Endometrial microvascular endothelial cells (primary cell): ENCODE results near the gene G6PC3. TPM values are rescaled to one million over a fixed set of nuclear protein-coding genes. Genes with fewer than 3 reads are reported as not detected.
"Not testable (repeated sequence)": the region's sequence is repeated elsewhere in the genome, so short reads cannot be mapped to it uniquely, and the experiment has no call there.

Experiments used
- in situ Hi-C: cut with HindIII; loops from 2 replicates; pipeline ENCODE4 v1.10.0; 2017; ENCODE audit warnings: low sequenced_read_pairs, low pct_unique_long_range_greater_than_20kb; ENCODE audit errors: inconsistent ontology term
- total RNA-seq: library from RNA; depleted of rRNA; stranded (reverse); fragments of >200 nt; gene quantifications from one replicate; pipeline ENCODE4 v1.2.3, GENCODE V29; 2015; ENCODE audit errors: inconsistent ontology term

G6PC3 gene
- total RNA-seq, 1 donor from 2014 or later, result 65.1 TPM

DNA sequence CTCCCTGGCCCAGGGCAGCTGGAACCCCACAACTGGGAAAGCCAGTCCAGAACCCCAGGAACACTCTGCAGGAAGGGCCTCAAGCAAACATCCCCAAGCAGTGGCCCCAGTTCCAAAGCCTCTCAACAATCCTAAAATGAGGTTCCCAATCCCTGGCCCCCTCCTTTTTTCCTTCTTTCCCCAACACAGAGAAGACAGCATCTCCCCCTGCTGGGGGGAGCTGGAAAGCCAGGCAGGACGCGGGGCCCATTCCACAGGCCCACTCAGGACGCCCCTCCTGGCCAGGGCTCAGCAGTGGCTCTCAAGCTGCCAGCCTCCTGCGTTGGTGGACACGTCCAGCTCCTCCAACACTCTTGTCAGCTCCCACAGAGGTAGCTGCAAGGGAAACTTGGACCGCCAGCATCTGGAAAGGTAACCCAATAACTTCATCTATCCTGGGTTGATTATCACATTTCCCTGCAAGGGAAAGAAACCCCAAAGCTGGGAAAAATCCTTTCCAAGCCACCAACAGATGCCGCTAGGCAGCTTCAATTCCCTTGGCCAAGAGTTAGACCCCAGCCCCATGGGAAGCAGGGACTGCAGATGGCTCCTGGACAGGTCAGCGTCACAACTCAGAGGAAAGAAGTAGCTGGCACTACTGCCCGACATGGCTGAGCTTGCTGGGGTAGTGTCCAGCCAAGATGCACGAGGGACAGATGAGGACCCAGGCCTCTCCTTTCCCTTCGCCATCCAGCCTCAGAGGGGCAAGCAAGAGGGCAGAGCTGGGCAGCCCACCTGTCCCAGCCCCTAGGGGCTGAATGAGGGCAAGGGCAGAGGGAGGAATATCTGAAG, 45.3 kb downstream of the G6PC3 start:
- in situ Hi-C loops, result no loop called here

DNA sequence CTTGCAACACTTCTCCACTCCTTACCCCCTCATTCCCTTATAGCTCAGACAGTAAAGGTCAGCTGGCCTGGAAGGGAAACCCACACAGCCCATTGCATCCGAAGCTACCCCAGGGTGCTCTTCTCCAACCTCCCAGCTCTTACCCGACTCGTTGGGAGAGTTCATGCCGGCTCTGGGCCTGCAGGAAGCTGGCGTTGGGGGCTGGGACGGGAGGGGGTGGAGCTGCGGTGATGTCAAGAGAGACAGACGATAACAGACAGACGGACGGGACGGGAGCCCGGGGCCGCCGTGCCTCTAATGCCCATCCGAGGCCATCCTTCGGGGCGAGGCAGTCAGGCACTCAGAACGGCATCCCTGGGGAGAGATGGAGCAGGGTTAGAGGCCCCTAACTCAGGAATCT, 46.8 kb downstream of the G6PC3 start:
- in situ Hi-C loops, result no loop called here

DNA sequence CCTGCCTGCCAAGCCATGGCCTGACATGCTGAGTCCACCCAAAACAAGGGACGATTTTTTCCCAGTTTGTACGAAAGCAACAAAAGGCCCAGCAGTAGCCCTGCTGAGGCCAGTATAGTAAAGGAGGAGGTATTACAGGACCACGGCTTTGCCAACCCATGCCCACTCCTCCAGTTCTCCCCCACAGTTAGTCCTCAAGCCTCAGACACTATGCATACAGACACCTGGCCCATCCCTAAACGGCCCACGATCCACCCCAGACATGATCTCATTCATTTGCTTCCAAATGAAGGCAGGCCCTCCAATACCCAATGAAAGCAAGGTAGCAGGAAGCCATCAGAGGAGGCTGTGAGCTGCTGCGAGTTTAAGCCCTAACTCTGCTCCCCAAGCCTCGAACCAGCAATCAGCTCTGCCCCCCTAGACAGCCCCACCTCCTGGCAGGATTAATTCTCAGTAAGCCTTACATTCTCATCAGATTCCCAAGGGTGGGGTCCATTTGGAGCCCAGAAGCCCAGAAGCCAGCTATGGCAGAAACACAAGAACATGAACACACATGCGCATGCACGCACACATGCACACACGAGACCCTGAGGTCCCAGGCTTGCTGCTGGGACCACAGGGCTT, 48.0 kb downstream of the G6PC3 start:
- in situ Hi-C loops, result no loop called here

DNA sequence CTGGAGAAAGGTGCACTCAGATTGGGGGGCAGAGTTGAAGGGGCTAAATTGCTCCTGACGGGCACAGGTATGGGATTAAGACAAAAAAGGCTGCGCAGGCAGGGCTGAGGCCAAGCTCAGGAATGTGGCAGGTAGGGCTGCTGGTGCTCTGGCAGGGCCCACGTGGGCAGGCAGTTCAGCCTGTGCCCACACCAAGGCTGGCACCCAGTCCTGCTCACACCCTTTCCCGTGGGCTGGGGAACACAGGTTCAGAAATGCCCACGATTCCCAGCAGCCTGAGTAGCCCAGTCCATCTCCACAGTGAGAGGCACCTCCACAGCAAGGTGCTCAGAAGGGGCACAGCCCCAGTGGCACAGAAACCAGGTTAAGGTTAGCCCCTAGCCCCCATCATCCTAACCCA, 48.5 kb downstream of the G6PC3 start:
- in situ Hi-C loops, result no loop called here

DNA sequence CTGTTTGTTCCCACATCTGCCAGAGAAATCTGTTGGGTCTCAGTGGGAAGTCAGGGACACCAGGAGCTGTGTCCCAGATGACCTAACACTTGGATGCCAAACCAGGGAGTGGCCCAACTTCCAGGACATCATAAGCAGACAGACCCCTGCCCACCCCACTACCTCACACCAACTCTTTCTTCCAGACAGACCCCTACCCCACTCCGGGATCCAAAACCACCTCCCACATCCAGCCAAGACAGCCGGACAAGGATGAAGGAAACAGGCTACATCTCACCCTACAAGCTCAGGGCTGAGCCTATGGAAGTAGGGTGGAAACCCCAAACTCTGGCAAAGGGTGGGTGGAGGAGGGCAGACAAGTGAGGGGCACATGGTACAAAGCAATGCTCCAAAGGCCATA, 49.3 kb downstream of the G6PC3 start:
- in situ Hi-C loops, result no loop called here

DNA sequence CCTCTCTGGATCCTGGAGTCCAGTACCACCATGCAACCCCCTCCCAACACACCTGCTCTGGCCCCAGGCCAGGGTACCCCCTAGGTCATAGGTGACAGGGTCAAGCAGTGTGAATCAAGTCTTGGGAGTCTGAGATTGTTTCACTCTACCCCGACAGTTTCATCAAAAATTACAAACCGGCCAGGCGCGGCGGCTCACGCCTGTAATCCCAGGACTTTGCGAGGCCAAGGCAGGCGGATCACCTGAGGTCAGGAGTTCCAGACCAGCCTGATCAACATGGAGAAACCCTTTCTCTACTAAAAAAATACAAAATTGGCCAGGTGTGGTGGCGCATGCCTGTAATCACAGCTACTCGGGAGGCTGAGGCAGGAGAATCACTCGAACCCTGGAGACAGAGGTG, 49.7 kb downstream of the G6PC3 start:
- in situ Hi-C loops, result not testable (repeated sequence)

DNA sequence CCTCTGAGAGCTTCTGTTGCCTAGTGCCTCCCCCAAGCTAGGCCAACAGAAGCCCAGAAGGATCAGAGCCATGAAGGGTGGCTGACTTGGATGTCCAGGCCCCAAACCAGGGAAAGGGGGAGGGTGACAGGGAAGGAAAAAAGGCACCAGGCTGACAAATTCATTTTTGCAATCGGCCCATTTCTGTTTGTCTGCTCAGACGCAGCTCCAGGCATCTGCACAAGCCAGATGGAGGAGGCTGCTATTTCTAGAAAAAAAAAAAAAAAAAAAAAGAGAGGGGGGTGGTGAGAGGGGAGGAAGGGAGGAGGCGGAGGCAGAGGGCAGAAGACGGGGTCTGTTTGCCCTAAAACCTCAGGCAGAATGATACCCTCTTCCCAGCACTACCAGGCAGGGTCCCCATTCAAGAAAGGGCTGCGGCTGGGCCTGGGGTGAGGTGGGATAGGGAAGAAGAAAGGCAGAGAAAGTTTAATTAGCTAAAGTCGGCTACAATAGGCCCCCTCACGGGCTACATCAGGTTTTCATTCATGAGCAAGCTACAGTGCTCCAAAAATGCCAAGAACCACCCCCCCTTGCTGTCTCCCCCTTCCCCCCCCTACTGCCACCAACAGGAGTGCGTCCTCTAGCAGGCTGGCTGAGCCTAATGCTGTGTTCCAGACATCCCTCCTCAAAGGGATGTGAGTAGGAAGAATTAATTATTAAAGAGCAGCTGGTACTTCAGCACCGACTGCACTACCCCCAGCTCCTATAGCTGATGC, 50.5 kb downstream of the G6PC3 start:
- in situ Hi-C loops, result no loop called here

DNA sequence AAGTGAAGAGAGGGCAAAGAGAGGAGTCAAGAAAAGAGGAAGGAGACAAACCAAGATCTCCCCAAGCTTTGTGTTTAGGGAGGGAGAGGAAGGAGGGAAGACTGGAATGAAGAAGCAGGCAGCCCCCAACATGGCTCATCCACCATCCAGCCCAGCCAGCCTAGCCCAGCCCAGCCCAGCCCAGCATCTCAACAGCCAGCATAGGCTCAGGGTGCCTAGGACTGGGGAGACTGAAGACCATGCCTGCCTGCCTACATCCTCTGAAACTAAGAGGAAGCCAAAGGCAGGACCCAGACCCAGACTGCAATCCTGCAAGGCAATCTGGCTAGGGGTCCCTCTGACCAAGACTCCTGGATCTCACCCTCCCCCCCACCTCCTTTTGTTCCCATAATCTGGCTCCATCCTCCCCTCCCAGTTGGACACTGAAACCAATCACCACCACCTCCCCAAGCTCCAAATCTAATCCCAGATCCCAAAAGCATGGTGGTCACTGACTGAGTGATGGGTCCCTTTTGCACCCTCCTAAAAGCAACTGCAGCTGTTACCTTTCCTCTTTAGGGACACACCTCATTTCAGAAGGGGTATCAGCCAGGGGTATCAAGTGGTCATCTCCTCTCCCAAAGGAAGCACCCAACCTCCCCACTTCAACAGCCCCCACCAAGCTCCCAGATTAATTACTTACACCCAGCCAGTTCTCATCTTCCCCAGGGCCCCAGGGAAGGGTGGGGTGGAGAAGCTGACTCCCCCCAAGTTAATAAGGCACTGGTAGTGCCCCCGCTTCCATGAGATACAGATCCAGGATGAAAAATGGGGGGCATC, 51.7 kb downstream of the G6PC3 start:
- in situ Hi-C loops, result no loop called here

DNA sequence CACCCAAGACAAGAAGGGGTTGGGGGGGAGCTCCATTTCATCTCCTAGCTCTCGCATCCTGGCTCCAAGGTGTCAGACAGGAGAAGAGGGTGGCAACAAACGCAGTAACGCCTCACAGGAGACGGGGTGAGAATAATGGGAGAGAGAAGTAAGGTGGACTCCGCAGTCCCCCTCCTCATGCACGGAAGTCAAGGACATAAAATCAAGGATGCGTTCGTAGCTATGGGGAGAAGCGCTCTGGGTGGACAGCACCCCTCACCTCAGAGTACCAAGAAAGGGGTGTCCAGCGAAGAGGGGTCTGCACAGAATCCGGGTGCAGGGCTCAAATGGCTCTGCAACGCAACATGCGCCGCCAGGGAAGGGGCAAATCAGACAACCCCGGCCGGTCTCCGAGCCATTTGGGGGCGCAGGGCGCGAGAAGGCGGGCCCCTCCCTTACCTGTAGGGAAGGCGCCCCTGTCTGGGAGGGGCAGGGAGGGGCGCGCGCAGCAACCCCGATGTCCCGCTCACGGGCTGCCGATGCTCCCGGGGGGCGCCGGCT, 52.4 kb downstream of the G6PC3 start:
- in situ Hi-C loops, result no loop called here

DNA sequence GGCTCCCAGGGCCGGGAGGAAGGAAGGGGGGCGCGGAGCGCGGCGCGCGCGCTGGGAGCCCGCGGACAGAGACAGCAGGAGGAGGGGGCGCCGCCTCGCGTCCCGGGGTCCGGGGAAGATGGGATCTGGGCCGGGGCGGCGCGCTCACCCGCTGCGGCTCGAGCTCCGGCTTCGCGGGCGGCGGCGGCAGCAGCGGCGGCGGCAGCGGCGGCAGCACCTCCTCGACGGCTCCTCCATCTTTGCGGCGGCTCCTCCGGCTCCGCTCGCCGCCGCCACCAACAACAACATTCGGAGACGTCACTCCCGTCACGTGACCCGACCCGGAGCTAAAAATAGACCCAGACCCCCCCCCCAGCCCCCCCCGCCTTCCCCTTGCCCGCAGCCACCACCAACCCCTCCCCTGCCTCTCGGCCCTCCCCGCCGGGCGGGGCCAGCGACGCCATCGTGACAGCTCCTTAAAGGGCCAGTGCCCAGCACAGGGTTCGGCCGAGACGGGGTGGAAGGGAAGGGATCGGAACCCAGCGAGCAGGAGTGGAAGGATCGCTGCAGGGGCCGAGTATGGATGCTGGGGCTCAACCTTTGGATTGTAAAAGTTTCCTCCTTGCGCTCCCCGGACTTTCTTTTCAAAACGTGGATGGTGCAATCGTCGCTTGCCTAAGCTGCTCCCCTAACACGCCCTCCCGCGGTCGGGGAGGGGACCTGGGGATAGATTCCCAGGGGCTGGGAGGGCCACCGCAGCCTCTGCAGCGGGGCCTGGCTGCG, 53.0 kb downstream of the G6PC3 start, which contains the start of gene HDAC5:
Gene HDAC5 (minus strand): TSS at position 286 of the 762 bp plus-strand sequence. CDS start 6,126 bp downstream, outside the sequence.
- in situ Hi-C loops, result no loop called here

DNA sequence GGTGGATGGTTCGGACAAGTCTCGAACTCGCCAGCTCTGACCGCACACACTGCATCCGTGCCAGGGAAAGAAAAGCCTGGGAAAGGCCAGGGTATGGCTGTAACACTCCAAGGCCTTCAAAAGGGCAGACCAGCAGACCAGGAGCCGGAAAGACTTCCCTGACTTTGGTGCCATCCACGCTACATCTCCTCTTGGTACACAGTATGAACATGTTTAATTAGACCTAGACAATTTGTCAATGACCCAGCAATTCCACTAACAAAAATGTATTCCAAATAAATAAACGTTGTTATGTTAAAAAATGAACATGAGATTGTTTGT, 53.5 kb downstream of the G6PC3 start:
- in situ Hi-C loops, result no loop called here

Other genes starting within 250 kb of the G6PC3 start
- gene MPP3, start 237.6 kb upstream of the G6PC3 start, total RNA-seq, result 4.5 TPM
- not detected for gene CD300LG, start 223.6 kb upstream of the G6PC3 start, total RNA-seq
- gene MPP2, start 163.2 kb upstream of the G6PC3 start, total RNA-seq, result 0.56 TPM
- not detected for gene PPY, start 128.3 kb upstream of the G6PC3 start, total RNA-seq
- not detected for gene PYY, start 116.8 kb upstream of the G6PC3 start, total RNA-seq
- gene NAGS, start 66.1 kb upstream of the G6PC3 start, total RNA-seq, result 19.8 TPM
- gene TMEM101, start 55.8 kb upstream of the G6PC3 start, total RNA-seq, result 43.9 TPM
- 61.8 TPM for gene LSM12, start 4.1 kb upstream of the G6PC3 start, total RNA-seq
- gene HDAC5, start 52.9 kb downstream of the G6PC3 start, total RNA-seq, result 6.2 TPM
- gene HROB, start 71.2 kb downstream of the G6PC3 start, total RNA-seq, result 6.1 TPM
- not detected for gene ASB16, start 100.0 kb downstream of the G6PC3 start, total RNA-seq
- 49.2 TPM for gene TMUB2, start 116.2 kb downstream of the G6PC3 start, total RNA-seq
- 60.0 TPM for gene ATXN7L3, start 129.1 kb downstream of the G6PC3 start, total RNA-seq
- 46.0 TPM for gene UBTF, start 148.9 kb downstream of the G6PC3 start, total RNA-seq
- not detected for gene SLC4A1, start 197.4 kb downstream of the G6PC3 start, total RNA-seq
- gene RUNDC3A, start 237.9 kb downstream of the G6PC3 start, total RNA-seq, result not detected